Stimulated activated CD4-positive, alpha-beta T cell treated with anti-CD3 and anti-CD28 coated beads, Interleukin-1b, Interleukin-23, amount 100 ng/mL, for 48 hours (primary cell): ENCODE data around the gene MYL1.

Experiments
- DNase-seq: peaks from one replicate; pipeline ENCODE4 v3.0.0-alpha.2; 2020

The MYL1 gene

DNA sequence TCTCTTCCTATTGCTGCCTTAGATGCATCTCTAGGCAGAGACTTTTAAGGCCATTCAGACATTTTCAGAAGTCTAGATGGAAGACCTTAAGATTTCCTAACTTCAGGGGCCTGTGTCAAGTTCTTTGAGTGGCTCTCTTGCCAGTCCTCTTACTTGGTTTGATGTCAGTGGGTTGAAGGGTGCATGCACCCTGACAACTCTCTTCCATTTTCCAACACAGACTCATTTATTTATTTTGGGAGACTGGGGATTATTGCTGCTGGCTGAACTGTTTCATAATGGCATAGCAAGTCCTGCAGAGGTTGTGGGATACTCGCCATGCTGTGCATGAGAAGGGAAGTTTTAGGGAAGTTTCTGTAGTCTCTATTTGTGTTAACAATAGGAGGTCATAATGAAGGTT is 50.7 kb downstream of the MYL1 start:
- no peak for DNase-seq

- no peak for DNase-seq
Observed at GRCh38 chr2:210263841-210264240, 51.1 kb downstream of the MYL1 start.

- no peak for DNase-seq
Observed at GRCh38 chr2:210262036-210262435, 52.9 kb downstream of the MYL1 start.

GRCh38 chr2:210259687-210260086 is 55.3 kb downstream of the MYL1 start:
- DNase-seq, result no peak

DNA sequence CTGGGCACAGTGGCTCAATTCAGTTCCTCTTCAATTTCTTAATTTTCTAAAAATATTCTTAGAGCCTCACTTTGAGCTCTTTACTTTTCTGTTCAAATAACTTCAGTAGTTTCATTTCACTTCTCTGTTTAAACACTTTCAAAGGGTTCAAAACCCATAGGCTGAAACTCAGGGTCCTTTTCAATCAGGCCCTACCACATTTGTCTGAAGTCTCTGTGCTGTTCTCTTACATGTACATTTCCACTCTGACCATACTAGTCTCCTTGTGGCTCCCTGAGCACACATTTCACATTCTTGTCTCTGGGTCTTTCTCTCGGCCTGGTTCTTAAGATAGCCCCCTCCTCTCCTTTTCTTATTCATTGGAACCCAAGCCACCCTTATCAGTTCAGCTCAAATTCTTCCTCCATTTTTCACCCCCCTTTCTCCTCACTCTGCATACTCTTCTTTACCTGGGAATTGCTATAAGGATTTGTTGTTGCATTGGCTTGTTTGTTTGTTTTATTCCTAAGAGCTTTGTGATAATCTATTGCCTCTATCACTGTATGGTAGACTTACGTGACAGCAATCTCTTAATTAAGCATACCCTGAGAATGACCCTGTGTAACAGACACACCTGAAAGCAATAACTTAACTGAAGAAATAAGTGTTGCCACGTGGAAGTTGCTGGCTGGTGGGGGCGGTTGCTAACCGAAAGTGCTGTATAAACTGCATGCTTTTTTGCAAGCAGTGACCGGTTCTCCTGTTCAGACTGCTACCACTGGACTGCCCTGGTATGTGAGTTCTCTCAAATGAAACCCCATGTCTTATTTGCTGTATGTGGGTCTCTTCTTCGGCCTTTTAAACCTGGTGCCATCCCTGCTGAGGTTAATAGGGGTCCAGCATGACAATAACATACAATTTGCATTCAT is 62.0 kb downstream of the MYL1 start:
- no peak for DNase-seq

- no peak for DNase-seq
Observed at GRCh38 chr2:210250622-210251021, 64.4 kb downstream of the MYL1 start.
